Activated CD4-positive, alpha-beta memory T cell treated with anti-CD3 and anti-CD28 coated beads for 36 hours (primary cell): Measurements from ENCODE around the gene FBXO42. TPM values are rescaled to one million over a fixed set of nuclear protein-coding genes. Genes with fewer than 3 reads are reported as not detected.

Experiments
- CTCF ChIA-PET: fragments of 350-600 bp; sonication (Branson Sonifier 250); formaldehyde crosslinking; loops from one replicate; lab custom pipeline; 2021; ENCODE audit warnings: antibody characterized with exemption, inconsistent platforms; lab: Charles Lee
- POLR2A ChIA-PET: fragments of 350-600 bp; sonication (Branson Sonifier 250); formaldehyde crosslinking; loops from one replicate; lab custom pipeline; 2021; ENCODE audit warnings: antibody characterized with exemption; lab: Charles Lee
- DNase-seq: peaks from one replicate; pipeline ENCODE4 v3.0.0-alpha.2; 2020
- H3K27ac Mint-ChIP-seq: one replicate; pipeline ENCODE4 v1.8.0; 2021; ENCODE audit warnings: mixed read lengths
- H3K27me3 Mint-ChIP-seq: one replicate; pipeline ENCODE4 v1.8.0; 2021; ENCODE audit warnings: mixed read lengths
- H3K36me3 Mint-ChIP-seq: one replicate; pipeline ENCODE4 v1.8.0; 2021; ENCODE audit warnings: mixed read lengths
- H3K4me1 Mint-ChIP-seq: one replicate; pipeline ENCODE4 v1.8.0; 2021; ENCODE audit warnings: low read depth, mixed read lengths
- H3K4me3 Mint-ChIP-seq: one replicate; pipeline ENCODE4 v1.8.0; 2021; ENCODE audit warnings: mild to moderate bottlenecking, mixed read lengths
- H3K9me3 Mint-ChIP-seq: one replicate; pipeline ENCODE4 v1.8.0; 2021; ENCODE audit warnings: mixed read lengths
- intact Hi-C: fragments of 100-400 bp; cut with micrococcal nuclease; formaldehyde crosslinking; loops from one replicate; pipeline ENCODE4 v1.15.1; 2023
- total RNA-seq, 2 experiments: library from RNA; stranded (reverse); gene quantifications; one replicate each; pipeline ENCODE4 v1.2.3, GENCODE V29; 2021

FBXO42 gene
- total RNA-seq, 2 experiments from 2014 or later = 12.0 to 13.6 TPM

- POLR2A ChIA-PET = no interaction called here
- peaks cover 2% of the 10 kb centered on the region for H3K4me1 Mint-ChIP-seq
These were observed 36.8 kb downstream of the FBXO42 start for GRCh38 chr1:16315437-16315836.

DNA sequence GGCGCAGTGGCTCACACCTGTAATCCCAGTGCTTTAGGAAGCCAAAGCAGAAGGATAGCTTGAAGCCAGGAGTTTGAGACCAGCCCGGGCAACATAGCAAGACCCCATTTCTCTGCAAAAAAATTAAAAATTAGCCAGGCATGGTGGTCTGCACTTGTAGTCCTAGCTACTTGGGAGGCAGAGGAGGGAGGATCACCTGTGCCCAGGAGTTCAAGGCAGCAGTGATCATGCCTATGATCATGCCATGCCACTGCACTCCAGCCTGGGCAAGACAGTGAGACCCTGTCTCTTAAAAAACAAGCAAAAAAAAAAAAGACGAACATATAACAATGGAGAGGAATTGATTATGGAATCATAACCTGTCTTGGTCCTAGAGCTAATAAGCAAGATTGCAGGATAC is 45.1 kb downstream of the FBXO42 start:
- intact Hi-C loops = no loop called here
- Mint-ChIP-seq H3K4me3 (no peak overlapping the region), H3K9me3 (no peaks in the 10 kb centered on the region), H3K27ac (no peak overlapping the region), H3K36me3 (peaks cover 18% of the 10 kb centered on the region), H3K4me1 (no peaks in the 10 kb centered on the region), H3K27me3 (no peaks in the 10 kb centered on the region)
- CTCF ChIA-PET = interaction anchor here (0.7 kb wide), 1 partner anchor 60 kb away, joined by 3 read pairs; no protein-coding TSS in a partner anchor
- POLR2A ChIA-PET = no interaction called here
- DNase-seq = no peak

More at GRCh38 chr1:16315437-16315836, 36.8 kb downstream of the FBXO42 start:
- intact Hi-C loops = no loop called here
- DNase-seq = no peak
- CTCF ChIA-PET = interaction anchor here (1.2 to 1.6 kb wide), 2 partner anchors 48 to 236 kb away, joined by 3 to 5 read pairs; no protein-coding TSS in a partner anchor
- no peaks in the 10 kb centered on the region for H3K9me3 Mint-ChIP-seq
- H3K36me3 Mint-ChIP-seq = peaks cover 18% of the 10 kb centered on the region
- no peaks in the 10 kb centered on the region for H3K27me3 Mint-ChIP-seq
- H3K27ac Mint-ChIP-seq = no peak overlapping the region
- H3K4me3 Mint-ChIP-seq = no peak overlapping the region

- H3K27me3 Mint-ChIP-seq = no peaks in the 10 kb centered on the region
- no peak for DNase-seq
- H3K4me1 Mint-ChIP-seq = no peaks in the 10 kb centered on the region
- no peak overlapping the region for H3K4me3 Mint-ChIP-seq
- no peak overlapping the region for H3K27ac Mint-ChIP-seq
- POLR2A ChIA-PET = no interaction called here
- H3K9me3 Mint-ChIP-seq = no peaks in the 10 kb centered on the region
- H3K36me3 Mint-ChIP-seq = peaks cover 21% of the 10 kb centered on the region
- CTCF ChIA-PET = no interaction called here
- intact Hi-C loops = no loop called here
These were observed 49.3 kb downstream of the FBXO42 start for GRCh38 chr1:16302709-16303627.

- H3K27me3 Mint-ChIP-seq = no peaks in the 10 kb centered on the region
- no peak overlapping the region for H3K4me3 Mint-ChIP-seq
- H3K36me3 Mint-ChIP-seq = peaks cover 22% of the 10 kb centered on the region
- no peak overlapping the region for H3K27ac Mint-ChIP-seq
- ChIA-PET CTCF (interaction anchor here (0.7 kb wide), 1 partner anchor 26 kb away, joined by 3 read pairs; no protein-coding TSS in a partner anchor), POLR2A (no interaction called here)
- no peaks in the 10 kb centered on the region for H3K4me1 Mint-ChIP-seq
- intact Hi-C loops = no loop called here
- DNase-seq = no peak
- no peaks in the 10 kb centered on the region for H3K9me3 Mint-ChIP-seq
These were observed 51.8 kb downstream of the FBXO42 start for GRCh38 chr1:16300436-16300835.

DNA sequence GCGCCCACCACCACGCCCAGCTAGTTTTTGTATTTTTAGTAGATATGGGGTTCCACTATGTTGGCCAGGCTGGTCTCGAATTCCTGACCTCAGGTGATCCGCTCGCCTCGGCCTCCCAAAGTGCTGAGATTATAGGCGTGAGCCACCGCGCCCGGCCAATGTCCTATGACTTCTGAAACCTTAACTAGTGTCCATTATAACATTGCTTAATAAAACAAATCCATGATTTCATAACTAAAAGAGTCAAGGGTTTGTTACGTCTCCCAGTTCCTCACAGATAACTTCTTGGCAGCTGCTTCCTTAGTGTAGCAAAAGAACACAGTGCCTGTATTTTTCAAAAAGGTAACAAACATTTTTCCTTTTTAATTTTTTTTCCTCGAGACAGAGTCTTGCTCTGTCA is 53.6 kb downstream of the FBXO42 start:
- intact Hi-C loops = no loop called here
- ChIA-PET CTCF (interaction anchor here (0.5 kb wide), 1 partner anchor 416 kb away, joined by 3 read pairs; no protein-coding TSS in a partner anchor), POLR2A (no interaction called here)
- Mint-ChIP-seq H3K4me1 (no peaks in the 10 kb centered on the region), H3K36me3 (peaks cover 29% of the 10 kb centered on the region), H3K4me3 (no peak overlapping the region), H3K9me3 (no peaks in the 10 kb centered on the region), H3K27ac (no peak overlapping the region), H3K27me3 (no peaks in the 10 kb centered on the region)
- DNase-seq = no peak

- Mint-ChIP-seq H3K9me3 (no peaks in the 10 kb centered on the region), H3K36me3 (peaks cover 20% of the 10 kb centered on the region), H3K4me1 (no peaks in the 10 kb centered on the region), H3K27ac (no peak overlapping the region), H3K4me3 (no peak overlapping the region), H3K27me3 (no peaks in the 10 kb centered on the region)
- ChIA-PET POLR2A (no interaction called here), CTCF (no interaction called here)
- intact Hi-C loops = no loop called here
- no peak for DNase-seq
These were observed 55.6 kb downstream of the FBXO42 start for GRCh38 chr1:16296643-16297042.

DNA sequence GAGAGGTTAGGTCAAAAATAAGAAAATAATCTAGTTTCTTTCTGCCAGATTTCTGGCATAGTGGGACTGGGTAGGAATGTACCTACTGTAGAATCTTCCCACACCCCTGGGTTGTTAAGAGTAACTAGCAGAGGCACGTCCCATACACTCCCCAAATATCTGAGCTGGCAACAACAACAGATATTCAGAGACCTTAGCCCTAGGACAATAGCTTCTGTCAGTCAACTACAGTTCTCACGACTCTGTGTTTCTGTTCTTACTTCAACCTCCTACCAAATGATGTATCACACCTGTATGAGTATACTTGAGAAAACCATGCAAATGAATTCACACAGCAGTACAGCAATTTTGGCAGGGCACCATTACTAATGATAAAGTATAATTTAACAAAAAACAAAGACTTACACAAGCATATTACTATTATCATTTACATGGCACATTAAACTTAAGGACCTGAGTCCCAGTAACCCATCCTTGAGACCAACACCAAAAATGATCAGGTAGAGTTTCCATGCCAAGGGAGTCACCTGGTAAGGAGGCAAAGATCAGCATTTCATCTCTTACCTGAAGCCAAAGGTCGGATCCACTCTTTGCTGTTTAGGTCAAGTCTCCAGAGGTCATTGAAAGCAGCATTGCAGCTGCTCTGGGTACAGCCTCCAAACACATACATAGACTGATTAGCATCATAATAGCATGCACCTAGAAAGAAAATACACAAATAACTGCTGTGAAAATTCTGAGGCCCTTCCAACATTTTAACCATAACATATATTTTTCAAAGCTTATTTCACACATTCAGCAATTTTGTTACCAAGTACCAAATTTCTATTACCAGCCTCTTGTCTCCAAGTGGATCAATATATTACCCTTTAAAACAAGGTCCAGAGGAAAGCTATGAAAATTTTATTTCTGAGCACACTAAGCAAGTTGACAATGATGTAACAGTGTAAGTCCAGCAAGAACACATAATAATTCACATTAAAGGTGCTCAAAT is 57.8 kb downstream of the FBXO42 start:
- H3K27ac Mint-ChIP-seq = no peak overlapping the region
- peaks cover 17% of the 10 kb centered on the region for H3K36me3 Mint-ChIP-seq
- H3K27me3 Mint-ChIP-seq = no peaks in the 10 kb centered on the region
- ChIA-PET CTCF (interaction anchor here (0.8 kb wide), 1 partner anchor 10 kb away, joined by 4 read pairs; no protein-coding TSS in a partner anchor), POLR2A (no interaction called here)
- intact Hi-C loops = no loop called here
- H3K4me1 Mint-ChIP-seq = no peaks in the 10 kb centered on the region
- no peak for DNase-seq
- H3K4me3 Mint-ChIP-seq = no peak overlapping the region
- no peaks in the 10 kb centered on the region for H3K9me3 Mint-ChIP-seq

DNA sequence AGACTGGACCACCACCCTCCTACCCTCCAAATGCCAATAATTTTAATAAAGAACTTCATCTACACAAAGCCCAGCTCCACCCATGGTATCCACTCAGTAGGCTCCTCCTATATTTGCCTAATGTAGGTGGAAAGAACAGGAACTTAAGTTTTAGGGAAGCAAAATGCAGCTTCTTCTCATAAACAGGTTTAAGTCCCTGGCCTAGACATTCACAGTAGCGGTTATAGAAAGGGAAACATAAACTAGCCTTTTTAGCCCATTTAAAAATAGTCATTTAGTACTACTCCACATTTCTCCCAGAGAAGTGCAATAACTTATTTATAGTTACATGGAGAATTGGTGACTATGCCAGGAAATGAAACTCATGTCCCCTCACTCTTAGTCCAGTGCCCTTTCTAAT is 58.7 kb downstream of the FBXO42 start:
- Mint-ChIP-seq H3K4me1 (no peaks in the 10 kb centered on the region), H3K27me3 (no peaks in the 10 kb centered on the region), H3K36me3 (peaks cover 18% of the 10 kb centered on the region), H3K27ac (no peak overlapping the region), H3K9me3 (no peaks in the 10 kb centered on the region), H3K4me3 (no peak overlapping the region)
- DNase-seq = no peak
- intact Hi-C loops = no loop called here
- CTCF ChIA-PET = interaction anchor here (0.8 to 1.4 kb wide), 2 partner anchors 9 to 49 kb away, joined by 4 read pairs; no protein-coding TSS in a partner anchor
- POLR2A ChIA-PET = no interaction called here

DNA sequence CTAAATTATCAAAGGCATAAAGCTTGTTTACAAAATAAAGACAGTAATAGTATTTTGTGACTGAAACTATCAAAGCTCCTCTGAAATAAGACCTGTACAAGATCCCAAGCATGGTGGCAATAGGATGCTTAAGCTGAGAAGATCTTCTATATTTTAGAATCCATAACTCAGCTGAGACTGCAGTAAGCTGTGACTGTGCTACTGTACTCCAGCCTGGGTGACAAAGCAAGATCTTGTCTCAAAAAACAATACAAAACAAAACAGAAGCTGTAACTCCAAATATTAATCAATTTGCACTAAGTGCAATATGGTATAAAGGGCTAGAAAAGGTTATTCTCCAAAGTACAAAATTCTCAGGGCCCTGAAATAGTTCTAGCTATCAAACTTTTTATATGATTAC is 59.5 kb downstream of the FBXO42 start:
- ChIA-PET CTCF (interaction anchor here (1.4 kb wide), 1 partner anchor 48 kb away, joined by 4 read pairs; no protein-coding TSS in a partner anchor), POLR2A (interaction anchor here (0.6 kb wide), 1 partner anchor 12 kb away, joined by 5 read pairs; no protein-coding TSS in a partner anchor)
- Mint-ChIP-seq H3K27me3 (no peaks in the 10 kb centered on the region), H3K36me3 (peaks cover 20% of the 10 kb centered on the region), H3K4me3 (no peak overlapping the region), H3K4me1 (no peaks in the 10 kb centered on the region), H3K9me3 (no peaks in the 10 kb centered on the region), H3K27ac (no peak overlapping the region)
- intact Hi-C loops = no loop called here
- no peak for DNase-seq

DNA sequence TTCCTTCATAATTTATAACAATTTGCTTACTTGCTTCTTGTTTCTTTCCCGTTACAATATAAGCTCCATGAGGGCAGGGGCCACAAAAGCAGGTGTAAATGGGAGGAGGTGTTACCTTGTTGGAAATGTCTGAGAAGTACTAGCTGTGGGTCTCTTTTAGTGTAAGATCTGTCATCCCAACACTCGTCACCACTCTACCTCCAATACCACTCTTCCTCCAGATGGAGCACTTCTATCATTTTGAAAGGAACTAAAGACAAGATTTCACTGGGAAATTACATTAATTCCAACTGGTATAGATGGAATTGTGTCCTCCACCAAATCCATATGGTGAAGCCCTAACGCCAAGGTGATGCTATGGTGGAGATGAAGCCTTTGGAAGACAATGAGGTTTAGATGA is 62.3 kb downstream of the FBXO42 start:
- DNase-seq = no peak
- POLR2A ChIA-PET = no interaction called here
- intact Hi-C loops = no loop called here
- Mint-ChIP-seq H3K4me3 (no peak overlapping the region), H3K27ac (no peak overlapping the region), H3K9me3 (no peaks in the 10 kb centered on the region), H3K27me3 (no peaks in the 10 kb centered on the region), H3K4me1 (no peaks in the 10 kb centered on the region), H3K36me3 (peaks cover 15% of the 10 kb centered on the region)
- CTCF ChIA-PET = interaction anchor here (2.0 kb wide), 1 partner anchor 74 kb away, joined by 6 read pairs; no protein-coding TSS in a partner anchor

DNA sequence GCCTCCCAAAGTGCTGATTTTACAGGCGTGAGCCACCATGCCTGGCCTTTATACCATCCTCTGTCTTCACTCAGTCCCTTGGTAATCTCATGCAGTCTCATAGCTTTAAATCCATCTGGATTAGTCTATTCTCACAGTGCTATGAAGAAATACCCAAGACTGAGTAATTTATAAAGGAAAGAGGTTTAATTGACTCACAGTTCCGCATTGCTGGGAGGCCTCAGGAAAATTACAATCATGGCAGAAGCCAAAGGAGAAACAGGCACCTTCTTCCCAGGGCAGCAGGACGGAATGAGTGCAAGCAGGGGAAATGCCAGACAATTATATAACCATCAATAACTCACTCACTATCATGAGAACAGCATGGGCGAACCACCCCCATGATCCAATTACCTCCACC is 66.2 kb downstream of the FBXO42 start:
- Mint-ChIP-seq H3K4me3 (no peak overlapping the region), H3K4me1 (peaks cover 3% of the 10 kb centered on the region)
- CTCF ChIA-PET = no interaction called here

More for the DNA sequence above, 66.2 kb downstream of the FBXO42 start:
- DNase-seq = no peak
- Mint-ChIP-seq H3K9me3 (no peaks in the 10 kb centered on the region), H3K27ac (no peak overlapping the region), H3K27me3 (no peaks in the 10 kb centered on the region), H3K36me3 (peaks cover 3% of the 10 kb centered on the region)
- POLR2A ChIA-PET = no interaction called here
- intact Hi-C loops = no loop called here
